Islet precursor cell (in vitro differentiated cells): ENCODE data around the gene CCL16.
"Not testable (repeated sequence)": the region's sequence is repeated elsewhere in the genome, so short reads cannot be mapped to it uniquely, and the experiment has no call there.

Experiments
- DNase-seq: peaks from one replicate; pipeline ENCODE4 v3.0.0-alpha.2; 2018

The CCL16 gene, protein sequence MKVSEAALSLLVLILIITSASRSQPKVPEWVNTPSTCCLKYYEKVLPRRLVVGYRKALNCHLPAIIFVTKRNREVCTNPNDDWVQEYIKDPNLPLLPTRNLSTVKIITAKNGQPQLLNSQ

DNA sequence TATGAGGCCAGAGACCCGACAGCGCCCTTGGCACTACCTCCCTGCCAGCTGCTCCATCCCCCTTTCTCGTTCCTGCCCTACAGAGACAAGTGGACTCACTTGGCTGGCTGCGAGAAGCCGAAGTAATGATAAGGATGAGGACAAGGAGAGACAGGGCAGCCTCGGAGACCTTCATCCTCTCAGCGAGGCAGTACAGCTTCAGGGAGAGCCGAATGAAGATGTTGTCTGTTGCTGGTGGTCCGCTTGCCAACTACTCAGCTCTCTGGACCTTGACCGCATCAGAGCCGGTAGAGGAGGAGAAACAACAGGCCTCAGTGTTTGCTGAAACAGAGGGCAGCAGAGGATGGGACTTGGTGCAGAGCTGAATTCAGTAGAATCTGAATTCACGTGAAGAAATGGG lies at the start of gene CCL16:
CCL16 (minus strand) TSS at position 252 of the 400 bp plus-strand sequence; CDS start at position 175, 77 bp downstream.
- no peak for DNase-seq

GRCh38 chr17:36030956-36031355 lies 49.7 kb upstream of the CCL16 start:
- no peak for DNase-seq

GRCh38 chr17:36027761-36028160 lies 46.5 kb upstream of the CCL16 start:
- DNase-seq = no peak

- no peak for DNase-seq
Observed at GRCh38 chr17:36024106-36024869, 43.0 kb upstream of the CCL16 start.

DNA sequence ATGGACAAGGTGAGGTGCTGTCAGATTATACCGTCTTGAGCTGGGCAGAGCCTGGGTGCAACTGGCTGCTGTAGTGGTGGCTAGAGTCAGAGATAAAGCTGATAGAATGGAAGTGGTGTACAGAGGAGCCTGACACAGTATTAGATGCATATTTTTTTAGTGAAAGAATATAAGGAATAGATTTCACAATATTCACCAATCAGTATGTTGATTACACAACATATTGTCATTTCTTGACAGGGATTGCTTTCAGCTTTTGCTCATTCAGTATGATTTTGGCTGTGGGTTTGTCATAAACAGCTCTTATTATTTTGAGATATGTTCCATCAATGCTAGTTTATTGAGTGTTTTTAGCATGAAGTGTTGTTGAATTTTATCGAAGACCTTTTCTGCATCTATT lies 38.1 kb upstream of the CCL16 start:
- DNase-seq = peak; percentile 43

- DNase-seq = no peak
Observed at GRCh38 chr17:36017799-36018198, 36.5 kb upstream of the CCL16 start, which contains the start of gene CCL23. Gene CCL23 (minus strand): TSS chr17:36017972. CDS start chr17:36017897, 75 bp downstream.

- DNase-seq = no peak
Observed at GRCh38 chr17:36016555-36016954, 35.3 kb upstream of the CCL16 start.

DNA sequence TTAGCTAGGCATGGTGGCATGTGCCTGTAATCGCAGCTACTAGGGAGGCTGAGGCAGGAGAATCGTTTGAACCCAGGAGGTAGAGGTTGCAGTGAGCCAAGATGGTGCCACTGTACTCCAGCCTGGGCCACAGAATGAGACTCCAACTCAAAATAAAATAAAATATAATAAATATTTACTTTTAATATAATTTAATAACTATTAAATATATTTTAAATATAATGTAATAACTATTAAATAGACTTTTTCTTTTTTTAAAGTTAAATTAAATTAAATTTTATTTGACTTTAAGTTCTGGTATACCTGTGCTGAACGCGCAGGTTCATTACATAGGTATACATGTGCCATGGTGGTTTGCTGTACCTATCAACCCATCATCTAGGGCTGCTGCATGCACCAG lies 34.6 kb upstream of the CCL16 start:
- DNase-seq = not testable (repeated sequence)

- no peak for DNase-seq
Observed at GRCh38 chr17:36014946-36015345, 33.6 kb upstream of the CCL16 start.

DNA sequence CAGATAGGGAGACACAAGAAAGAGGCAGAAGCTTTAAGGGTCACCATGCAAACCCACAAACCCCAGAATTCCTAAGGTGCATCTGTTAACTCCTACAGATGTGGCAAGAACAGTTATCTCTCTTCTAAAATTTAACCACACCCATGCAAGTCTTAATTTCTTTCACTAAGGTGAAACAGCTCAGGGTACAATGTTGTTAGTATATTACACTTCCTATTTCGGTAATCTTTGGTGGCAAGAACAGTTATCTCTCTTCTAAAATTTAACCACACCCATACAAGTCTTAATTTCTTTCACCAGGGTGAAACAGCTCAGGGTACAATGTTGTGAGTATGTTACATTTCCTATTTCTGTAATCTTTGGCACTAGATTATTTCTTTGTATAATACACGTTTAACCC lies 29.9 kb upstream of the CCL16 start:
- no peak for DNase-seq

DNA sequence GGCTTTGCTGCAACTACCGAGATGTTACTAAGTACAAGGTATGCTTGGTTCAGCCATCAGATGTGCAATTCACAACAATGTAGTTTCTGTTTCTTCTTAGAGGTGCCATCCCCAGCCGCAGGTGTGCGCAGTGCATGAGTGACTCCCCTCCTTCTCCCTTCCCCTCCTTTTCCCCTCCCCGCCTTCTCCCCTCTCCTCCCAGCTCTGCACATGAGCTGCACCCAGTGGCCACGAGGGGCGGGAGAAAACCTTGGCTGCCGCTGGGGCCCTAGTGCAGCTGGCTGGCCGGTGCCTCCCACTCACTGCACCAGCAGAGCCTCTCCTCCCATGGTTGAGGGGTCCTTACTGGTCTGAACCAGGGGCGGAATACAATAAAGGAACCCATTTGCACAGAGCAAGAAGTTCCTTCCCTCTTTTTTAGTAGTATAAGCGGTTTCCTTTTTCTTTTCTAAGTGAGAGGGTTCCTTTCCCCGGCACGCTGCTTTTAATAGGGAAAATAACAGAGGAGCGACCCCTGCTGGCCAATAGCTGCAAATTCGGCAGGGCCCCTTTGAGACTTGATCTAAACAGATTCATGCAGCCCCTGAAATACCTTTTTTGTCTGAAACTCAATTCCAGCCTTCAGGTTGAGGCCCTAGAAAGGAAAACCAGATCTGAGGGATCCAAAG lies 27.8 kb upstream of the CCL16 start:
- peak; percentile 46 for DNase-seq

GRCh38 chr17:36004594-36005108 lies 23.4 kb upstream of the CCL16 start:
- DNase-seq = no peak

DNA sequence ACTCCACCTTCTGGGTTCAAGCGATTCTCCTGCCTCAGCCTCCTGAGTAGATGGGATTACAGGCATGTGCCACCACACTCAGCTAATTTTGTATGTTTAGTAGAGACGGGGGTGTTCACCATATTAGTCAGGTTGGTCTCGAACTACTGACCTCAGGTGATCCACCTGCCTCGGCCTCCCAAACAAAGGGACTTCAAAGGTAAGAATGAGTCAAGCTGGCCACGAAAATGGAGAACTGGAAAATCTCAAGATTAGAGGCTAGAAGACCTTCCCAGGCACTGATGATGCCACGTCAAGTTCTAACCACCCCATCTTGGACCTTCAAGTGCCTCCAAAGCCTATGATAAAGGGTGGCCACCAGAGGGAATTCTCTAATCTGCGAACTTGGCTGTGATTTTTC lies 21.3 kb upstream of the CCL16 start:
- no peak for DNase-seq

DNA sequence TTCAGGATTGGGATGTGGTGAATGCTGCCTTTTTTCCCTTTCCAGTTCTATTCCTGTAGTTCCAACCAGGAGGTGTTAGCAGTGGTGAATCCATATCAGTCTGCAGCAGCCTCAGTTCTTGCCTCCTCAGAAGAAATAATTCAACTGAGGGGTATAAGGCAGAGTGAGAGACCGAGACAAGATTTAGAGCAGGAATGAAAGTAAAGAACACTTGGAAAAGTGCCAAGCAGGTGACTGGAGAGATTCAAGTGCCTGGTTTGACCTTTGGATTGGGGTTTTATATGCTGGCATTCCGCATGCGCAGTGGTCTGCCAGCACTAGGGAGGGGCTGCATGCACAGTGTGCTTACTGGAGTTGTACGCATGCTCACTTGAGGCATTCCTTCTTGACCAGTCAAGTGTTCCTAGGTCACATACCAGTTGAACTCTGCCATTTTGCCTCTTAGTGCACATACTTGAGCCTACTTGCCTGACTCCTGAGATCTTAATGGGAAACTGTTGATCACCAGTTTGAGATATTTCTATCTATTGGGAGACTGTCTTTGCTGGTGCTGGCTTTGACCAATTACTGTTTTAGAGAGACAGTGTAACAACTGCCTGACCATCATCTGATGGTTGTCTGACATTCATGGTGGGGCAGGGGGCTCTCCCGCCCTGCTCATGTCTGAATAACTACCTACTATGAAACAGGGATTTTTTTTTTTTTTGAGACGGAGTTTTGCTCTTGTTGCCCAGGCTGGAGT lies 20.7 kb upstream of the CCL16 start:
- no peak for DNase-seq

- no peak for DNase-seq
Observed at GRCh38 chr17:36001110-36001771, 19.9 kb upstream of the CCL16 start, which contains the start of gene CCL15. Gene CCL15 (minus strand): TSS chr17:36001553. CDS start chr17:36001492, 61 bp downstream.

- no peak for DNase-seq
Observed at GRCh38 chr17:36000732-36001109, 19.4 kb upstream of the CCL16 start.

DNA sequence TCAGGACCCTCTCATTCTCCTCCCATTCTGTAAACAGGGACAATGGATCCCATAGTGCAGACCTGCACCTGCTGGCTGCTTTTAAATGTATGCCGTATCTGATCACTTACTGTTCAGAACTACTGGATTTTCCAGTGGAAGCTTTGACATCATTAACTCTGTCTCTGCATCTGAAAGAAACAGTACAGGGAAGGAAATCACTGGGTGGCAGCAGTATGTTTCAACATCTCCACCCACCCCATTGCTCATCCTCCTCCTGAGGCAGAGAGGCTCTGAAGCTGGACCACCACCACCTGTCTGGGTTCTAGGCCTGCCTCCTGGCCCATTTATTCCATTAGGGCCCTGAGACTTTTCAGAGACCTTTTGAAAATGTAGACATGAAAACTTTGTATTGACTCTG lies 17.5 kb upstream of the CCL16 start:
- no peak for DNase-seq

- DNase-seq = no peak
Observed at GRCh38 chr17:35998018-35998545, 16.8 kb upstream of the CCL16 start.

DNA sequence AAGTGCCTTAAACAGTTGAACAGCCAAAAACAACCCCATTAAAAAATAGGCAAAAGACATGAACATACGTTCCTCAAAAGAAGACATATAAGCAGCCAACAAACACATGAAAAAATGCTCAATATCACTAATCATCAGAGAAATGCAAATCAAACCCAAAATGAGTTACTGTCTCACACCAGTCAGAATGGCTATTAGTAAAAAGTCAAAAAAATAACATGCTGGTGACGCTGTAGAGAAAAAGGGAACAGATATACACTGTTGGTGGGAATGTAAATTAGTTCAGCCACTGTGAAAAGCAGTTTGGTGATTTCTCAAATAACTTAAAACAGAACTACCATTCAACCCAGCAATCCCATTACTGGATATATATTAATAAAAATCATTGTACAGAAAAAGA lies 14.0 kb upstream of the CCL16 start:
- not testable (repeated sequence) for DNase-seq

- DNase-seq = no peak
Observed at GRCh38 chr17:35991075-35991474, 9.8 kb upstream of the CCL16 start.

DNA sequence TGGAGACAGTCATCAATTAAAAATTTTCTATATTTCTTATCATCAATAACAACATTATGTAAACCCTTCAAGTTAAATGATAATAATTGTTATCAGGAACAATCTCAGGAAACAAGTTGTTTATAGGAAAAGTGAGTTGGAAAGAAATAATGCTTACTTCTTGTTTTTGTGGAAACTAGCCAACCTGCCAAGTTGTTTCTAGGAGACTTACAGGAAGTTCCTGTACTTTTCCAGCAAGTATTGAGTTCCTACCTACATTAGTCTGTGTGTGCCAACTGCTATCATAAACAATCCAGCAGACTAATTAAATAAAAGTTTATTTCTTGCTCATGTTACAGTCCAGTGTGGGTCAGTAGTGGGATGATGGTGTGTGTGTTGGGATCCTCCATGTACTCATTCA lies 6.9 kb upstream of the CCL16 start:
- no peak for DNase-seq

- no peak for DNase-seq
Observed at GRCh38 chr17:35986643-35987042, 5.3 kb upstream of the CCL16 start, which contains the start of gene CCL14. Gene CCL14 (minus strand): TSS chr17:35986729. CDS start chr17:35986649, 80 bp downstream.
